ENCODE measurements around the gene STX7. TPM values are rescaled to one million over a fixed set of nuclear protein-coding genes. Genes with fewer than 3 reads are reported as not detected.

STX7 gene
- total RNA-seq, 1 donor: 43.8 TPM

GRCh38 chr6:132401618-132402285 is 111.2 kb downstream of the STX7 start:
- no peaks in the 10 kb centered on the region for H3K36me3 ChIP-seq (ENCODE audit: insufficient read depth, low read length)
- H3K27me3 ChIP-seq (ENCODE audit: insufficient read depth, low read length): no peaks in the 10 kb centered on the region
- no peaks in the 10 kb centered on the region for H3K9me3 ChIP-seq (ENCODE audit: low read depth, low read length)
- peaks cover 44% of the 10 kb centered on the region for H3K4me1 ChIP-seq (ENCODE audit: insufficient read depth, low read length)
- peak overlapping the region; percentile 85 for H3K4me2 ChIP-seq (ENCODE audit: insufficient read depth, low read length)
- H2AFZ ChIP-seq (ENCODE audit: low read length): peak overlapping the region; percentile 93
- TF ChIP-seq CTCF (IDR thresholded peaks at IDR 0.05; ENCODE audit: extremely low read depth, low read depth, low read length): no peak
- peak overlapping the region; percentile 83 for H3K4me3 ChIP-seq (ENCODE audit: insufficient read depth, low read length)
- H3K27ac ChIP-seq (ENCODE audit: low read depth, low read length): no peak overlapping the region
- no peaks in the 10 kb centered on the region for H4K20me1 ChIP-seq (ENCODE audit: insufficient read depth, low read length)
- peak; percentile 57 for DNase-seq (ENCODE audit: insufficient read length, low spot score, missing footprints)
- peaks cover 15% of the 10 kb centered on the region for H3K79me2 ChIP-seq (ENCODE audit: insufficient read depth, low read length)

- H3K4me3 ChIP-seq (ENCODE audit: insufficient read depth, low read length): peak within 1 kb of the TSS; percentile 83
Observed at GRCh38 chr6:132400883-132401617, 111.9 kb downstream of the STX7 start, which contains the start of gene MOXD1. Gene MOXD1 (minus strand): TSS chr6:132401475. CDS start chr6:132401426, 49 bp downstream.

GRCh38 chr6:132400555-132400882 is 112.4 kb downstream of the STX7 start:
- DNase-seq (ENCODE audit: insufficient read length, low spot score, missing footprints): peak; percentile 77
- no peak for TF ChIP-seq CTCF (IDR thresholded peaks at IDR 0.05; ENCODE audit: extremely low read depth, low read depth, low read length)
- H3K27me3 ChIP-seq (ENCODE audit: insufficient read depth, low read length): no peaks in the 10 kb centered on the region
- H3K36me3 ChIP-seq (ENCODE audit: insufficient read depth, low read length): no peaks in the 10 kb centered on the region
- H3K4me2 ChIP-seq (ENCODE audit: insufficient read depth, low read length): peak overlapping the region; percentile 85
- peak overlapping the region; percentile 83 for H3K4me3 ChIP-seq (ENCODE audit: insufficient read depth, low read length)
- H3K9me3 ChIP-seq (ENCODE audit: low read depth, low read length): no peaks in the 10 kb centered on the region
- H2AFZ ChIP-seq (ENCODE audit: low read length): peak overlapping the region; percentile 74
- H3K79me2 ChIP-seq (ENCODE audit: insufficient read depth, low read length): peaks cover 24% of the 10 kb centered on the region
- peak overlapping the region; percentile 43 for H3K27ac ChIP-seq (ENCODE audit: low read depth, low read length)
- H3K4me1 ChIP-seq (ENCODE audit: insufficient read depth, low read length): peaks cover 36% of the 10 kb centered on the region
- H4K20me1 ChIP-seq (ENCODE audit: insufficient read depth, low read length): no peaks in the 10 kb centered on the region

More at GRCh38 chr6:132400883-132401617, 111.9 kb downstream of the STX7 start, which contains the start of gene MOXD1:
- Histone ChIP-seq H3K4me2 (ENCODE audit: insufficient read depth, low read length) (peak within 1 kb of the TSS; percentile 85), H3K4me1 (ENCODE audit: insufficient read depth, low read length) (peaks cover 41% of the 10 kb centered on the region), H2AFZ (ENCODE audit: low read length) (peak within 1 kb of the TSS; percentile 93), H3K27ac (ENCODE audit: low read depth, low read length) (peak within 1 kb of the TSS; percentile 43), H3K9me3 (ENCODE audit: low read depth, low read length) (no peaks in the 10 kb centered on the region), H3K36me3 (ENCODE audit: insufficient read depth, low read length) (no peaks in the 10 kb centered on the region), H3K27me3 (ENCODE audit: insufficient read depth, low read length) (no peaks in the 10 kb centered on the region), H3K79me2 (ENCODE audit: insufficient read depth, low read length) (peaks cover 20% of the 10 kb centered on the region), H4K20me1 (ENCODE audit: insufficient read depth, low read length) (no peaks in the 10 kb centered on the region)
- peak; percentile 95 for DNase-seq (ENCODE audit: insufficient read length, low spot score, missing footprints)
- TF ChIP-seq CTCF (IDR thresholded peaks at IDR 0.05; ENCODE audit: extremely low read depth, low read depth, low read length): no peak

Measured in osteoblast (primary cell).